Epithelial cell of proximal tubule (primary cell): ENCODE results near the gene SPOCK1. TPM values are rescaled to one million over a fixed set of nuclear protein-coding genes. Genes with fewer than 3 reads are reported as not detected.

Experiments
- DNase-seq: peaks from one replicate; pipeline ENCODE4 v3.0.0-alpha.2; 2011; ENCODE audit warnings: low read depth
- H3K4me3 ChIP-seq: 2 replicates; pipeline ENCODE4 v1.5.1; 2011; ENCODE audit warnings: low read depth, mild to moderate bottlenecking, low read length
- CTCF ChIP-seq: conservative IDR thresholded peaks from 2 replicates; pipeline ENCODE4 v1.5.1; 2012; ENCODE audit warnings: low read depth, mild to moderate bottlenecking, low read length
- total RNA-seq: library from RNA; depleted of rRNA; stranded (reverse); fragments of >200 nt; gene quantifications from 2 replicates; pipeline ENCODE4 v1.2.3, GENCODE V29; 2015

SPOCK1 gene
- total RNA-seq, 1 donor from 2014 or later: 31.4 TPM

GRCh38 chr5:137516251-137516797, 17.2 kb upstream of the SPOCK1 start:
- no peak for TF ChIP-seq CTCF
- no peak for DNase-seq
- H3K4me3 ChIP-seq: no peak overlapping the region

GRCh38 chr5:137515238-137515637, 16.1 kb upstream of the SPOCK1 start:
- H3K4me3 ChIP-seq: no peak overlapping the region
- no peak for TF ChIP-seq CTCF

DNA sequence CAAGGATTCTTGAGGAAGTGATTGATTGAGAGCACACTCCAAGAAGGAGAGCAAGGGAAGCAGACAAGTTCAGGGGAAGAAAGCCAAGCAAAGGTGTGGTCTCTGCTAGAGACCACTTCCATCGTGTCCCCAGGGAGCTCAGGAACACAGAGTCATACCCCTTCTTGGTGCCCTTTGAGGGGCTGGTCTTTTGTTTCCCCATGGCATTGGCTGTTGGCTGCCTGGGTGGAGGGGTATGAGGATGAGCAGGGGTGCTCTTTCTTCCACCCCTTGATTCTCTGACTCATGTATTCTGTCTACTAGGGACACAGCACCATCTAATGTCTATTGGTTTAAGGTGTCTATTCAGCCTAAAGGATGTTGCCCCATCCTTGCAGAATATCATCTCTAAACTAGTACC, 11.5 kb upstream of the SPOCK1 start:
- no peak for DNase-seq
- H3K4me3 ChIP-seq: no peak overlapping the region
- TF ChIP-seq CTCF: no peak

More at GRCh38 chr5:137515238-137515637, 16.1 kb upstream of the SPOCK1 start:
- DNase-seq: no peak

GRCh38 chr5:137507150-137507549, 8.0 kb upstream of the SPOCK1 start:
- TF ChIP-seq CTCF: no peak
- no peak overlapping the region for H3K4me3 ChIP-seq
- DNase-seq: no peak

- no peak for DNase-seq
- no peak overlapping the region for H3K4me3 ChIP-seq
- no peak for TF ChIP-seq CTCF
Measured at GRCh38 chr5:137506296-137506695, 7.2 kb upstream of the SPOCK1 start.

GRCh38 chr5:137504916-137505315, 5.8 kb upstream of the SPOCK1 start:
- no peak for DNase-seq
- TF ChIP-seq CTCF: no peak
- H3K4me3 ChIP-seq: no peak overlapping the region

- DNase-seq: no peak
- H3K4me3 ChIP-seq: no peak overlapping the region
- no peak for TF ChIP-seq CTCF
Measured at GRCh38 chr5:137503456-137503855, 4.3 kb upstream of the SPOCK1 start.
